Stimulated activated CD4-positive, alpha-beta T cell treated with anti-CD3 and anti-CD28 coated beads, Interleukin-15, amount 100 ng/mL, for 48 hours (primary cell): ENCODE measurements around the gene KLHL14.
A peak's percentile ranks its signal among the peaks of the same experiment; 100 is the strongest.
"Not testable (repeated sequence)": the region's sequence is repeated elsewhere in the genome, so short reads cannot be mapped to it uniquely, and the experiment has no call there.

Experiments
- DNase-seq, 2 donors: peaks; one replicate each; pipeline ENCODE4 v3.0.0-alpha.2; 2020; ENCODE audit warnings: low read depth in 2 of 2

The KLHL14 gene

GRCh38 chr18:32717126-32717525 lies 55.7 kb downstream of the KLHL14 start:
- no peak for DNase-seq

GRCh38 chr18:32714571-32715148 lies 58.2 kb downstream of the KLHL14 start:
- DNase-seq = peak in 1 of 2 donors; percentile 7

- DNase-seq = no peak
These were observed 60.0 kb downstream of the KLHL14 start for GRCh38 chr18:32712860-32713259.

GRCh38 chr18:32711862-32712261 lies 61.0 kb downstream of the KLHL14 start:
- DNase-seq = no peak

- no peak for DNase-seq
These were observed 65.2 kb downstream of the KLHL14 start for GRCh38 chr18:32707586-32707985.

- no peak for DNase-seq
These were observed 65.7 kb downstream of the KLHL14 start for GRCh38 chr18:32707147-32707546.

GRCh38 chr18:32701313-32701712 lies 71.5 kb downstream of the KLHL14 start:
- no peak for DNase-seq

GRCh38 chr18:32698153-32698552 lies 74.7 kb downstream of the KLHL14 start:
- no peak for DNase-seq

GRCh38 chr18:32696376-32696775 lies 76.4 kb downstream of the KLHL14 start:
- DNase-seq = no peak

- no peak for DNase-seq
These were observed 77.3 kb downstream of the KLHL14 start for GRCh38 chr18:32695534-32695933.

GRCh38 chr18:32688821-32689220 lies 84.0 kb downstream of the KLHL14 start:
- DNase-seq = no peak

- no peak for DNase-seq
These were observed 87.9 kb downstream of the KLHL14 start for GRCh38 chr18:32684940-32685339.

- DNase-seq = no peak
These were observed 88.7 kb downstream of the KLHL14 start for GRCh38 chr18:32684096-32684495.

- DNase-seq = no peak
These were observed 89.8 kb downstream of the KLHL14 start for GRCh38 chr18:32683044-32683443.

- DNase-seq = no peak
These were observed 95.2 kb downstream of the KLHL14 start for GRCh38 chr18:32677578-32677977.

- DNase-seq = no peak
These were observed 98.3 kb downstream of the KLHL14 start for GRCh38 chr18:32674491-32674890.

GRCh38 chr18:32672398-32672797 lies 100.4 kb downstream of the KLHL14 start:
- no peak for DNase-seq

GRCh38 chr18:32670727-32671126 lies 102.1 kb downstream of the KLHL14 start:
- no peak for DNase-seq

GRCh38 chr18:32669549-32670165 lies 103.2 kb downstream of the KLHL14 start:
- DNase-seq = no peak

- no peak for DNase-seq
These were observed 103.9 kb downstream of the KLHL14 start for GRCh38 chr18:32668956-32669355.

GRCh38 chr18:32661486-32662299 lies 111.1 kb downstream of the KLHL14 start:
- DNase-seq = no peak

GRCh38 chr18:32654507-32654906 lies 118.3 kb downstream of the KLHL14 start:
- DNase-seq = not testable (repeated sequence)

GRCh38 chr18:32637659-32638058 lies 135.2 kb downstream of the KLHL14 start:
- not testable (repeated sequence) for DNase-seq
